HG03280 (cell line): ENCODE measurements around the gene CAMKMT.
A peak's percentile ranks its signal among the peaks of the same experiment; 100 is the strongest.

Experiments
- ATAC-seq: cut with Tn5 transposase; IDR thresholded peaks from one replicate; pipeline ENCODE4 v1.9.1; 2021; ENCODE audit warnings: mild to moderate bottlenecking, moderate library complexity; ENCODE audit not compliant: unreplicated experiment

Gene CAMKMT

DNA sequence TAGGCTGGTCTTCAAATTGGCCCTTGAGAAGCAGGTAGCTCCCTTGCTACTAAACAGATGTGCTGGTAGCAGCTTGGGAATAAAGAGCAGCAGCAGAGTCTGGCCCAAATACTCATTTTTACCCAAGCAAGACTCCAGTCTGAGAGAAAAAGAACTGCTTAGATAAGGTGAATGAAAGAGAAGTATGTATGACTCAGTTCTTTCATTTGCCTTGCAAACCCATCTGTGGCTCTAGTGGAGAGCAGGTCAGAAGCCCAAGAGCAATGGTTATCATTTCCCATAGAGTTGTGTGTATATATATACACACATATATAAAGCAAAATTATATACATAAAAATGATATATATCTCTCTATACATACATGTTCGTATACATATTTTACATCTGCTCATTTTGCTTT lies 80.3 kb downstream of the CAMKMT start:
- ATAC-seq = no peak

DNA sequence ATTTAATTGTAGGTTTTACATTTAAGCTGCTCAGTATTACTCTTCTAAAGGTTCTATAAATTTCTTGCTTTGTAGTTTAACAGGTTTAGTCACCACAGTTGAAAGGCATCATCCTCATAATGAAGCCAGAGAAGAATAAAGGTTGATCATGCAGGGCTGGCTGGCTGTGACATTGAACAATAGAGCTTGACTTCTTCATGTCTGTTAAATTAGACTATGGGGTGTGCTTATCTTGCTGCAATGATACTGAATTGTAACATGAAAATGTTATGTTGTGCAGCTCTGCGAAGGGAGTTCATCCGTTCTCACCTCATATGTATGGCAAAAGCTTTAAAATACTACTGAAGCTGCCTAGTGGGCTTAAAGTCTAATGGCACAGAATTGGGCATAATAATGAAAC lies 81.8 kb downstream of the CAMKMT start:
- ATAC-seq = no peak

DNA sequence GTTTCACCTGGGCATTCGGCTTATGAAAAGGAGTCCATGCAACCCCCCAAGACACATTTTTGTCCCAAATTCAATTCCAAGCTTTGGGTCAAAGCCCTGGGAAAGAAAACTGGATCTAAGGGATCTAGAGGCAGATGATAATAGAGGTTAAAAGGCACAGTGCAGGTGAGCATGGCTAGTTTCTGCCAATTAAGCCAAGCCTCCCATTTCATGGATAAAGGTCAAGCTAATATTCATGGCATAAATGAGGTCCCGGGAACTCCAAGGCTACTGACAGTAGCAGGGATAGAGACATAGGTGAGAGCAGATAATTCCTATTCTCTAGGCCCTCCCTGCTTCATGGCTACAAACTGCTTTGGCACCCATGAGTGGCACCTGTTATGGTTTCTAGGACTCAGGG lies 83.1 kb downstream of the CAMKMT start:
- ATAC-seq = no peak

DNA sequence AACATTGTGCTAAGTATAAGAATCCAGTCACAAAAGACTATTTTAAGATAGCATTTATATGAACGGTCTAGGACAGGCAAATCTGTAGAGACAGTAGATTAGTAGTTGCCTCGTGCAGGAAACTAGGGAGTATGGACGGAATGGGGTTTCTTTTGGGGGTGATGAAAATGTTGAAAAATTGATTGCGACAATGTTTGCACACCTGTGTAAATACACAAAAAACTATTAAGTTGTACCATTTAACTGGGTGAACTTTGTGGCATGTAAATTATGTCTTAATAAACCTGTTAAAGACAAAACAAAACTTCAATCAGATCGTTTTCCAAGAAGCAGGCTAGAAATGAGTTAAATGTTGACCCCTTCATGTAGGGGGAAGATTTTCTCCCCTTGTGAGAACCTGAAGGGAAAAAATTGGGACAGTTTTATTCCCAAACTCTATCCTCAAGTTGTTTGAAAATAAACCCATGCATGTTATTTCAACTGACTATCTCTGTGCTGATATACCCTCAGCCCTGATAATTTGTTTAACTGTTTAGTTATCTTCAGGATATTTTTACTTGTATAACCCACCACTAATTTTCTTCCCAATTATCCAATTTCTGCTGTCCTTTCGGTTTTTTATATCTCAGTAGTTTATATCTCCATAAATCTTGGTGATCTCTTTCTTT lies 87.2 kb downstream of the CAMKMT start:
- no peak for ATAC-seq

DNA sequence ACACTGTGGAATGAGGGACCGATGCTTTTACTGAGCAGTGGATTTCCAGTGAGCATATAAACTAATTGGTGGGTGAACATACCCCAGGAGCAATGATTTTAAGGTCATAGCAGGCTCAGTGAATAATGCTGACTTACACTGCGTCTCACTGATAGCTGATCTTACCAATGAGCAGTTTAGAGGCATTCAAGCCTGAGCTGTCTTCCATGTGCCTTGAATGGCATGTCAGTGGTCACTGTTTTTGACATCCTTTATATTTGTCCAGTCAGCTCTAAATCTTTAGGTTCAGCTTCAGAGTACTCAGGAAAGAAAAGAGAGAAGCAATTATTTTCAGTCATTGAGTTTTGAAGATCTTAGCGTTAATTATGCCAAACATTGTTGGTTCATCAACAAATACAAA lies 88.3 kb downstream of the CAMKMT start:
- no peak for ATAC-seq

DNA sequence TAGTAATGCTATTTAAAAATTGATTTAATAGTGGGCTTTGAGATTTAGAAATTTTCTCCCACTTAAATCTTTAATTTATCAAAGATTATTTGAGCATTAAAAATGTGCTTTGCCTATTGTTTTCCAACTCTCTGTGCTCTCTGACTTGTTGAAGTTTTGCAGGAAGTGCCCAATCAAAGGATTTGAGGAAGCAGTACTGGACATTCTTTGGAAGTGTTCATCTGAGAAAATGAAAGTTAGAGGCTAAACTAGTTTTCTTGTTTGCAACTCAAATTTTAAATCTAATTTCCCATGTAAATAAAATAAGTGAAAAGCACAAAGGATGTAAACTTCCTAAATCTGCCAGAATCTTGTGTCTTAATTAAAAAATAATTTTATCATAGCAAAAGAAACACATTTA lies 89.1 kb downstream of the CAMKMT start:
- no peak for ATAC-seq

DNA sequence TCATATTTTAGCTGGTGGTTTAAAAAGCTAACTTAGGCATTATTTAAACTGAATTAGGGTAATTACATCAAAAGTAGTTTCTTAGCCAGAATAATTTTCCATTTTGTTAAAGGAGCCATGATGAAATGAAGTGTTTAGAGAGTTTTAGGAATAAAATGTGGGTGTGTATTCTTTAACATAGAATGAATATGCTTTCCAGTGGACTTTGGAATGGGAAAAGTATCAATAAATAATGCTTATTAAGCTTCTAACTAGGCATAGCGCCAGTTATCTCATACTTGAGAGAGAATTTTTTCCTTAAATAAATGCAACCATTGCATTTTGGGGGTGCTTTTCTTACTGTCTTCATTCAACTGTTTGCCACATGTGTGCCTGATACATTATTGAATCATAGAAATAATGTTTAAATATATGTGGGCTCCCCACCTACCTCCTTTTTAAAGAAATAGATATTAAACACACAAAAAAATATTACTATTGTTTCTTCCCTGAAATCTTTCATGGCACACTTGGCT lies 90.4 kb downstream of the CAMKMT start:
- ATAC-seq = no peak

DNA sequence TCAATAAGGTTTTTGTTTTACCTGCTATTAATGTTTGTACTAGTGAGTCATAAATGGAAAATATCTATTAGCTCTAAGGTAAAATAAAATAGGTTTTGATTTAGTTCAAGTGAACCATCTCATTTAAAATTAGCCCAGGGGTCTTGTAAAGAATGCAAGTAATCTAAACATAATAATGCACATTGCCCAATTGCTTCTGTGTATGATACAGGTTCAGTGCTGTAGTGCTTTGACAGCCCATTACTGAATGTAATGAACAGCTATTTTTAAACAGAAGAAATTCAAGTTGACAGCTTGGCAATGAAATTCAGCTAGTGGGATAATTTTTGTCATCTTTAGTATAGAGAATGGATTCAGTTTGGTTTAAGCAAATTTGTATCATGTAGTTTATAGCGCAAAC lies 91.5 kb downstream of the CAMKMT start:
- no peak for ATAC-seq

DNA sequence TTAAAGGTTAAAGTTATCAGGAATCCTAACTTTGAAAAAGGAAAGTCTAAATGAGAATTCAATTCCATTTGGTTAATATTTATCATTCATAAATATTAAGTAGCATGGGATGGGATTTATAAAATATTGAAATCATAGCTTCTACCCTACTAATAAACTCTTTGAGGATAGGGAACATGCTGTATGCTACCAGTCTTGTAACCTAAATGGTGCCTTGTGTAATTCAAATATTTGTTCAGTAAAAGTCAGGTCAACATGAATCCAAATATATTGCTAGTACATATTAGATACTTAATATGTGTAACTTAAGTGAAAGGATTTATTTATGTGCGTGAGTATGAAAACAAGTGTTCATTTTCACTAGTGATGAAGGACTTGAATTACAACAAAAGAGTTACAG lies 94.1 kb downstream of the CAMKMT start:
- ATAC-seq = no peak

DNA sequence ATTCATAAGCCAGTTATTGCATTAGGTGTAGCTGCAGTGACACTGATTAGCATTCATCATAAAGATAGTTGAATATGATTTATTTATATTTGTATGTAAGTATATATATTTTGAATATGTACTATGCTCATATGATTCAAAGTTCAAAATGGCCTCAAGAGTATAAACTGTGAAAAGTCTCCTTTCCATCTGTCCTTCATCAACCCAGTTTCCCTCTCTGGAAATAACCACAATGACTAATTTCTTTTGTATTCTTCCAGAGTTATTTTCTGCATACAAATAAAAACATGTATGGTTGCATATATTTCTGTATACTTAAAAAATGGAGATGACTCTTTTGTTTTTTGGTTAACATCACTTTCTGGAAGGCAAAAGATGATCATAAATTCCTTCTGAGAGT lies 95.2 kb downstream of the CAMKMT start:
- no peak for ATAC-seq

DNA sequence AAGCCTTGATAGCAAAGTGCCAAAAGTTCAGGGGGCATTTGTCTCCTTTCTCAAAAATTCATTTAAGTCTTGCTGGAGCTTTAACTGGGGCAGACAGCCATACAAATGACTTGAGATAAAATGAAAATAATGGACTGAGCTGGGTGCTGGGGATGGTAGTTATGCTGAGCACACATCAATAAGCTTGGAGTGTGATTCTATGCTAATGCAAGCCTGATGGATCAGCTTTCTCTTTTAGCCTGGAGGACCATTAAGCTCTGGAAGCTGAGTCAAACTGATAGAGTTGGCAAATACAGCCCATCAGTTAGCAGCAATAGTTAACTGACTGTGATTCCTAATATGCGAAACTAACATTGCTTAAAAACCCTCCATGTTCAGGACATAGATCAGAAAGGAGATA lies 98.0 kb downstream of the CAMKMT start:
- ATAC-seq = no peak

DNA sequence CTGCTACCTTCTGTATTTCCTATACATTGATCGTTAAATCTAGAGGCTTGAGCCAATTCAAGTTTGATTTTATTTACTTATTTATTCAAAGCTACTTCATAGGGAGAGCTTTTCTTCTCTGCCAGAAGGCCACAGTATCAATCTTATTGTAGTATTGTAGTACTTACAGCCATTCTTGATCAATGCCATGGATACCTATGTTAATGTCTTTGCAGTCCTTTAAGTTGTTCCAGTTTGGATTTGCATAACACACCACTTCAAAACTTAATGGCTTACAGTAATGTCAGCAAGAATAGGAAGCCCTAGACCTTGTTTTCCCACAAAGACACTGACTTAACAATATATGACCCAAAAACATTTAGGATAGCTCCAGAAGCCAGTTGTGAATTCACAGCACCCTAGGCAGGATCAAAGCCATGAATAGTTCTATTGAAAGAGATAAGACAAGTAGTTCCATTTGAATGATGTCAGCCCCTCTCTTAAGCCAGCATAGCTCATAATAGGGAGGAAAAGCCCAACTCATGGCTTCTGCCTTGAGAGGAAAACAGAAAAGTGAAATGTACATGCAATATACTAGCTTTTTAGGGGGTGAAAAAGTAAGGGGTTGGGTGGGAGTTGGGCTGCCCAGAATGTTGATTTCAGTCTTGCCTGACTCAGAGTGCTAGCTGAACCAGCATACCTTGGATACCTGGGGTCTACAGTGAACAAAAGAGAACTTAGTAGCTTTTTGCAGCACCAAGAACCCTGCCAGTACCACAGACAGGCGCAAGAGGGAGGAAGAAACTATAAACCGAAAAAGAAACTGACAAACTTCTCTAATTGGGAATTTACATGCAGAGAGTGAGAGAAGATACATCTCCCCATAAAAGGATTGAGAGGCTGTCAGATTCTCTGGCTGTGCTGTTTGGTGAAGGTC lies 101.4 kb downstream of the CAMKMT start:
- no peak for ATAC-seq

DNA sequence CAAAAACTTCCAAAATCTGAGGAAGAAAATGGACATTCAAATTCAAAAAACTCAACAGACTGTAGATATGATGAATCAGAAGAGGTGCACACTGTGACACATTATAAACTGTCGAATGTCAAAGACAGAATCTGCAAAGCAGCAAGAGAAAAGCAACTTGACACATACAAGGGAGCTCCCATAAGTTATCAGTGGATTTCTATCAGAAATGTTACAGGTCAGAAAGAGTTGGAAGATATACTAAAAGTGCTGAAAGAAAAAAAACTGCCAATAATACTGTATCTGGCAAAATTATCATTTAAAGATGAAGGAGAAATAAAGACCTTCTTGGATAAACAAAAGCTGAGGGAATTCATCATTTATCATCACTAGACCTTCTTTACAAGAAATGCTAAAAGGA lies 102.7 kb downstream of the CAMKMT start:
- ATAC-seq = no peak

DNA sequence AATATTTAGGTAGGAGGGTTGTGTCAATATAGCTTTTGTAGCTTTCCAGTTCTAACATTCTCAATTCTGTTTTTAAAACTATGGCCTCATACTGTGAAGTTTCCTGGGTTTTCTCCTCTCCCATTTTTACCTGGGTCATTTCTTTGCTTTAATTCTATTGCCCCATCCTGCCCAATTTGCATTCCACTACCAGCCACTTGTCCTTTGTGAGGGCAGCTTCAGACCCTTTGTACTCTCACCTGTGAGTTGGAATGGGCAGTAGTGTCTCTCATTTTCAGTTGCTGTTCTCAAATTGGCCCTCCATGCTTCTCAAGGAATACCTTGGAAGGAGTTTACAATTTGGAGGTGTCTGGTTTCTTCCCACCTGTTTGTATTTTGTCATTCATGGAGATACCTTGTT lies 108.4 kb downstream of the CAMKMT start:
- ATAC-seq = no peak

DNA sequence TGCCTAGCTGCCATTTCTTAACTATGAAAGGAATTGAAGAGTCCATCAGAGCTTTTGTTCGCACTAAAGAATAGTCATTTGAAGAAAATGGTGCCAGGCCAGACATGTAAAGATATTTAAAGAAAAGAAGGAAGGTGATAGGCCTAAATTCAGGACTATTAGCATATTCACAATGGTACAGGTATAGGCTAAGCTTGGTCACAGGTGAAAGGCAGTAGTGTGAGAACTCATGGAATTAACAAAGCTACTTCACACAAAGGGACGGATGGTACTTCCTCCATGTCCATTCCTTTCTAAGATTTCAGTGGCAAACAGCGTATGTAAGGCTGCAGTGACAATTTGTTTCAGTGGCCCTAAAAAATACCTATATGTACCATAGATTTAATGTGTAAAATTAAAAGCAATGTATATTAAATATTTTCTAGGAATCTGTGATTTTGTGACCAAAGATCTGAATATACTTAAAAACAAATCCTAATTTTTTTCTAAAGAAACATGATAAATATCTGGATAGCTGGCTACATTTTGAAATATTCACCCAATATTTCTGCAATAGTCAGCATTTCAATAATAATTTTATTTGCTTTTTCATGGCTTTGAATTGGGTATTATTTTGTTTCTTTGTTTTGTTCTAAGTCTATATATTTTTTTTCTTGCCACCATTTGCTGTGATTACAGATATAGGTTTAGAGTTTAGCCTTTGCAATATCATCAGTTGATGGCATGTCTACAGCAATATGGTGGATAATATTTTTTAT lies 116.1 kb downstream of the CAMKMT start:
- ATAC-seq = no peak

DNA sequence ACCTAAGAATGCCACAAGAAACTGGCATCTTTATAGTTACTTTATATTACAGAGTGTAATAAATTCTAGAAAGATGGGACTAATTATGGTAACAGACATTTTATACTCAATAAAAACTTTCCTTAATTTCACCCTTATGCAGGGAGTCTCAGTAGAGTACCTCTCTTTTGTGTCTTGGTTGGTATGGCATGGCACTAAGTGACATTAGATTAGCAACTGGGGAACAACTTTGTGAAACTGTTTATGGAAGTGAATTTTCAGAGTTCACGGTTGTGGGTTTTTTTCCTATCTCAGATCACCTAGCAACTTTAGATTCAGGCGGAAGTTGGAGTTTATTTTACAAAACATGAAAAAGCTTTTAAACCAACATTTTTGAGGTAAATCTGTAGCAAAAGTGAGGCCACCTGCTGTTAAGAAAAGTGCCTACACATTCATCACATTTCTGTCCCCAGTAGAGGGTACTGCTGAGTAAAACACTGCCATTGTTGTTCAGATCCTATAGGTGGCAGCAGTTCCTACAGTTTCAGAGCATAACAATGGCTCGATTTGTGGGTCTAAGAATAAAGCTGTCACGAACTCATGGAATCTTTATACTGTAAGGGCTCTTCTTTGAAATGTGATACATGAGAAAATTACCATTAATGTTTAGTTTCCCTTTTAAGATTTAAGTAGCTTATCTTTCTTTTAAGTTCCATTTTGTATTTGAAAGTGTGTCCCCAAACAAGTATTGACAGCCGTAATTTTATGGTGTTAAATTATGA lies 117.6 kb downstream of the CAMKMT start:
- peak; percentile 98 for ATAC-seq

DNA sequence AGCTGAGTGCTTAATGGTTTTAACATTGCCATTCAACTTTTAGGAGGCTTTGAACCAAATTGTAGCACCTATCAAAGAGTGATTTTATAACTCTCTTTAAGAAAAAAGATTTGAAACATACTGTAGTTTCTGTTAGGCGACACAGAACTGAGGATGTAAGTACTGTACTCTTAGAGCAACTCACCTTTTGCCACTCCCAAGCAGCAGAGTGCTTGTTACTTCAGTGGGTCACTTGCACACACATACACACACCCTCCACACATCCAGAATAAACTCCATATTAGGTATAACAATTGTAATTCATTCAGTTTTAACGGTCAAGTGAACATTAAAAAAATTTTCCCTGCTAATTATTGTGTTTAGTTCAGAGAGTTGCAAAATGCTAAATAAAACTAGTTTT lies 118.3 kb downstream of the CAMKMT start:
- no peak for ATAC-seq

DNA sequence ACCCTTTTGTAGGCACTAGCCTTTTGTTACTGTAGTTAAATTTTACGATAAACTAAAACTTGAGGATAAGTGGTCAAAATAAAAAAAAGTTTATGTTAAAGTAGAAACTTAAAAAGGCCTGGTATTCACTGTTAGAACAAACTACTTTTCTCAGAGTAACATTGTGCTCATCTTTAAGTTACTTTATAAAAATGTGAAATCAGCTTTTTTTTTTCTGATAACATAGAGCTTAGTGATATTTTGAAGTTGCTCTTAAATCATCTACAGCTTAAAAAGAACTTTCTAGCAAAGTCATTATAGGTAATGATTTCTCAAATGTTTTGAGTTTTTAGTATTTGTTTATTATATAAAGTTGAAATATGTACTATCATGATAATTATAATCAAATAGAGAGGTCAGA lies 125.3 kb downstream of the CAMKMT start:
- no peak for ATAC-seq

DNA sequence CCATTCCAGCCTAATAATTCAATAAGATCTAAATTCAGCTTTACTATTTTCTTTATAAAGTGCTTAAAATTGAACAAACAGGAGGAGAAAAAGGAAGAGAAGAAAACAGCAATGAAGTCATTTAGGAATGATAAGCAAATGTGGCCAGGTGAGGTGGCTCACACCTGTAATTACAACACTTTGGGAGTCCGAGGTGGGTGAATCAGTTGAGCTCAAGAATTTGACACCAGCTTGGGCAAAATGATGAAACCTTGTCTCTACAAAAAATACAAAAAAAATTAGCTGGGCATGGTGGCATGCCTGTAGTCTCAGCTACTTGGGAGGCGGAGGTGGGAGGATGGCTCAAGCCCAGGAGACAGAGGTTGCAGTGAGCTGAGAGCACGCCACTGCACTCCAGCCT lies 129.0 kb downstream of the CAMKMT start:
- ATAC-seq = no peak

DNA sequence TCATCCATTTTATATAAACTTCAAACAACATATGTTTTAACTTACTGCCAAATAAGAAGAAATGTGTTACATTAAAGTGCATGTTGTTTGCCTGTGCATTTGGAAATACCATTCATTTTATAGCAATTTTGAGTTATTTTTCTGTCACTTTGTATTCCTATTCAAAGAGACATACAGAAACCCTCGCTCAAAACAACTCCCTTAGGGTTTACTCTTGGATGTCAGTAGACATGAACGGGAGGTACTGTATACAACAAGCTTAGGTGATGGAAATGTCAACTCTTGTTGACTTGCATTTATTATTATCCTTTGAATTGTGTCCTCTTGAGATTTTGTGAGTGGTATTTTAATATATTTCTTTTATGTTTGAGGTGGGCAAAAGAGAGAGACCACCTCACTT lies 132.3 kb downstream of the CAMKMT start:
- ATAC-seq = no peak

DNA sequence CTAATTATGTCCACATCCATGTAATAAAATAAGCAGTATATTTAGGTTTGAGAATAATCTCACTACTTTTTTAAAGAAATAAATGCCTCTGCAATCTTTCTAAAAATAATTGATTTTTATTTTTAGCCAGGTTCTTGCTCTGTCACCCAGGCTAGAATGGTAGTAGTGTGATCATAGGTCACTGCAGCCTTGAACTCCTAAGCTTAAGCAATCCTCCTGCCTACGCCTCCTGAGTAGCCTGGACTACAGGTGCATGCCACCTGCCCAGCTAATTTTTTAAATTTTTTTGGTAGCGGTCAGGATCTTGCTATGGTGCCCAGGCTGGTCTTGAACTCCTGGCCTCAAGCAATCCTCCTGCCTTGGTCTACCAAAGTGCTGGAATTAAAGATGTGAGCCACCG lies 133.3 kb downstream of the CAMKMT start:
- ATAC-seq = no peak
